AG09309 (cell line): ENCODE data around the gene CPD.

ENCODE experiments used
- DNase-seq: peaks from one replicate; pipeline ENCODE4 v3.0.0-alpha.2; 2010; ENCODE audit warnings: low read depth
- H3K4me3 ChIP-seq: 2 replicates; pipeline ENCODE4 v1.5.1; 2011; ENCODE audit warnings: mild to moderate bottlenecking, low read depth, low read length, moderate library complexity; ENCODE audit not compliant: control insufficient read depth
- CTCF ChIP-seq: IDR thresholded peaks from 2 replicates; pipeline ENCODE4 v1.5.1; 2011; ENCODE audit warnings: mild to moderate bottlenecking, low read depth, low read length, inconsistent platforms; ENCODE audit not compliant: insufficient read depth, control insufficient read depth; ENCODE audit errors: missing control alignments

Gene CPD

GRCh38 chr17:30366536-30366935 lies 12.2 kb upstream of the CPD start:
- no peak overlapping the region for H3K4me3 ChIP-seq
- DNase-seq, result no peak
- no peak for TF ChIP-seq CTCF

GRCh38 chr17:30368912-30369720 lies 9.6 kb upstream of the CPD start:
- DNase-seq, result no peak
- H3K4me3 ChIP-seq, result no peak overlapping the region
- no peak for TF ChIP-seq CTCF

- TF ChIP-seq CTCF, result no peak
- no peak for DNase-seq
- no peak overlapping the region for H3K4me3 ChIP-seq
These were observed 8.7 kb upstream of the CPD start for GRCh38 chr17:30369995-30370394.

- TF ChIP-seq CTCF, result peak; percentile 9
- H3K4me3 ChIP-seq, result no peak overlapping the region
- no peak for DNase-seq
These were observed 6.0 kb upstream of the CPD start for GRCh38 chr17:30372755-30373154.

- no peak for TF ChIP-seq CTCF
- DNase-seq, result no peak
- no peak overlapping the region for H3K4me3 ChIP-seq
These were observed 3.1 kb upstream of the CPD start for GRCh38 chr17:30375661-30376060.

- peak; percentile 72 for DNase-seq
These were observed 1.9 kb upstream of the CPD start for GRCh38 chr17:30376621-30377452.

More at GRCh38 chr17:30376621-30377452, 1.9 kb upstream of the CPD start:
- H3K4me3 ChIP-seq, result no peak overlapping the region
- no peak for TF ChIP-seq CTCF
